HepG2 (cell line): ENCODE measurements around the gene KDM8. TPM values are rescaled to one million over a fixed set of nuclear protein-coding genes. Genes with fewer than 3 reads are reported as not detected.

Source experiments
- CREM ChIP-seq, 2 experiments: sonication (generic) in 1 of 2; formaldehyde crosslinking in 1 of 2; IDR thresholded peaks; 2 replicates each; pipeline versions ENCODE4 v1.4.0 to v1.6.1; 2016 to 2020; ENCODE audit warnings: antibody characterized with exemption in 1 of 2, mild to moderate bottlenecking in 1 of 2, missing genetic modification reagents in 1 of 2
- ELF4 ChIP-seq: sonication (generic); formaldehyde crosslinking; IDR thresholded peaks from 2 replicates; pipeline ENCODE4 v1.5.0; 2020; ENCODE audit warnings: missing genetic modification reagents, mild to moderate bottlenecking, moderate library complexity, borderline replicate concordance
- HMG20A ChIP-seq: IDR thresholded peaks from 2 replicates; pipeline ENCODE4 v1.6.1; 2016; ENCODE audit warnings: borderline replicate concordance
- IKZF4 ChIP-seq: sonication (generic); formaldehyde crosslinking; IDR thresholded peaks from 2 replicates; pipeline ENCODE4 v1.5.1; 2020; ENCODE audit warnings: borderline replicate concordance, mild to moderate bottlenecking, low read depth, missing genetic modification reagents; ENCODE audit errors: not compliant biosample characterization
- MXI1 ChIP-seq: IDR thresholded peaks from 3 replicates; pipeline ENCODE4 v1.6.1; 2012; ENCODE audit warnings: low read depth, low read length, inconsistent platforms, borderline replicate concordance
- MZF1 ChIP-seq: sonication (generic); formaldehyde crosslinking; IDR thresholded peaks from 2 replicates; pipeline ENCODE4 v1.8.1; 2023; ENCODE audit warnings: mild to moderate bottlenecking, missing genetic modification reagents, borderline replicate concordance
- PAF1 ChIP-seq: IDR thresholded peaks from 2 replicates; pipeline ENCODE4 v1.6.1; 2016; ENCODE audit warnings: missing genetic modification reagents, missing compliant biosample characterization
- POGZ ChIP-seq: sonication (generic); formaldehyde crosslinking; IDR thresholded peaks from 2 replicates; pipeline ENCODE4 v1.4.0; 2020; ENCODE audit warnings: mild to moderate bottlenecking, missing genetic modification reagents
- POLR2AphosphoS5 ChIP-seq: IDR thresholded peaks from 2 replicates; pipeline ENCODE4 v1.6.1; 2012; ENCODE audit warnings: low read depth, low read length
- REXO4 ChIP-seq: sonication (generic); formaldehyde crosslinking; IDR thresholded peaks from 2 replicates; pipeline ENCODE4 v1.8.0; 2022; ENCODE audit warnings: missing genetic modification reagents, mild to moderate bottlenecking, borderline replicate concordance
- RORA ChIP-seq: sonication (generic); formaldehyde crosslinking; IDR thresholded peaks from 2 replicates; pipeline ENCODE4 v1.5.0; 2020; ENCODE audit warnings: mild to moderate bottlenecking, missing genetic modification reagents, moderate library complexity
- SMYD3 ChIP-seq: sonication (generic); formaldehyde crosslinking; IDR thresholded peaks from 2 replicates; pipeline ENCODE4 v1.8.1; 2023; ENCODE audit warnings: mild to moderate bottlenecking, missing genetic modification reagents
- SP2 ChIP-seq: sonication (generic); formaldehyde crosslinking; IDR thresholded peaks from 2 replicates; pipeline ENCODE4 v1.5.1; 2020; ENCODE audit warnings: mild to moderate bottlenecking, missing genetic modification reagents
- TBX3 ChIP-seq: fragments of 450-650 bp; IDR thresholded peaks from 2 replicates; pipeline ENCODE4 v1.6.1; 2017; ENCODE audit warnings: antibody characterized with exemption, mild to moderate bottlenecking, inconsistent platforms, borderline replicate concordance
- ZNF101 ChIP-seq: sonication (generic); formaldehyde crosslinking; IDR thresholded peaks from 2 replicates; pipeline ENCODE4 v1.4.0; 2020; ENCODE audit warnings: mild to moderate bottlenecking, low read depth, missing genetic modification reagents, borderline replicate concordance
- ZNF430 ChIP-seq: sonication (generic); formaldehyde crosslinking; IDR thresholded peaks from 2 replicates; pipeline ENCODE4 v1.9.0; 2021; ENCODE audit warnings: mild to moderate bottlenecking, missing genetic modification reagents
- ZNF709 ChIP-seq: sonication (generic); formaldehyde crosslinking; IDR thresholded peaks from 2 replicates; pipeline ENCODE4 v1.5.0; 2020; ENCODE audit warnings: mild to moderate bottlenecking, missing genetic modification reagents
- ZNF746 ChIP-seq: sonication (generic); formaldehyde crosslinking; IDR thresholded peaks from 2 replicates; pipeline ENCODE4 v1.8.0; 2022; ENCODE audit warnings: mild to moderate bottlenecking, missing genetic modification reagents
- ZNF776 ChIP-seq: sonication (generic); formaldehyde crosslinking; IDR thresholded peaks from 2 replicates; pipeline ENCODE4 v1.4.0; 2020; ENCODE audit warnings: mild to moderate bottlenecking, missing genetic modification reagents
- polyA plus RNA-seq, 8 experiments: library from polyadenylated mRNA; depleted of rRNA in 3 of 8; stranded (reverse) in 7 of 8; unstranded in 1 of 8; fragments of >200 nt; fragmentation: Illumina TruSeq in 4 of 8; extraction: Trizol in 4 of 8; gene quantifications; 2 replicates each; pipeline versions ENCODE4 v1.2.1 to v1.2.3, GENCODE V29; 2011 to 2016; ENCODE audit warnings: low read depth in 4 of 8, missing spikeins in 1 of 8, mixed read lengths in 1 of 8; ENCODE audit not compliant: insufficient read depth in 1 of 8
- total RNA-seq, 5 experiments: library from RNA; depleted of rRNA; stranded (reverse); fragments of >200 nt; fragmentation: Illumina TruSeq; extraction: Trizol; gene quantifications; 2 replicates each; pipeline ENCODE4 v1.2.3, GENCODE V29; 2016; ENCODE audit warnings: low read depth in 1 of 5
- TF ChIP-seq, protein P1 (sequence below): sonication (generic); formaldehyde crosslinking; IDR thresholded peaks from 2 replicates; pipeline ENCODE4 v1.5.0; 2020; ENCODE audit warnings: missing genetic modification reagents
- TF ChIP-seq, protein P2 (sequence below): IDR thresholded peaks from 2 replicates; pipeline ENCODE4 v1.6.1; 2016; ENCODE audit warnings: mild to moderate bottlenecking, missing biosample characterization, missing genetic modification reagents
- TF ChIP-seq, protein P3 (sequence below): sonication (generic); formaldehyde crosslinking; conservative IDR thresholded peaks from 2 replicates; pipeline ENCODE4 v1.4.0; 2020; ENCODE audit warnings: missing genetic modification reagents
- TF ChIP-seq, protein P4 (sequence below): sonication (generic); formaldehyde crosslinking; IDR thresholded peaks from 2 replicates; pipeline ENCODE4 v1.5.0; 2020; ENCODE audit warnings: missing genetic modification reagents

The KDM8 gene
- total and polyA plus RNA-seq, 2 of the 13 experiments (the other 11 are each of a cell fraction or from before 2014, with no cell fraction given), result 3.3 to 8.6 TPM

DNA sequence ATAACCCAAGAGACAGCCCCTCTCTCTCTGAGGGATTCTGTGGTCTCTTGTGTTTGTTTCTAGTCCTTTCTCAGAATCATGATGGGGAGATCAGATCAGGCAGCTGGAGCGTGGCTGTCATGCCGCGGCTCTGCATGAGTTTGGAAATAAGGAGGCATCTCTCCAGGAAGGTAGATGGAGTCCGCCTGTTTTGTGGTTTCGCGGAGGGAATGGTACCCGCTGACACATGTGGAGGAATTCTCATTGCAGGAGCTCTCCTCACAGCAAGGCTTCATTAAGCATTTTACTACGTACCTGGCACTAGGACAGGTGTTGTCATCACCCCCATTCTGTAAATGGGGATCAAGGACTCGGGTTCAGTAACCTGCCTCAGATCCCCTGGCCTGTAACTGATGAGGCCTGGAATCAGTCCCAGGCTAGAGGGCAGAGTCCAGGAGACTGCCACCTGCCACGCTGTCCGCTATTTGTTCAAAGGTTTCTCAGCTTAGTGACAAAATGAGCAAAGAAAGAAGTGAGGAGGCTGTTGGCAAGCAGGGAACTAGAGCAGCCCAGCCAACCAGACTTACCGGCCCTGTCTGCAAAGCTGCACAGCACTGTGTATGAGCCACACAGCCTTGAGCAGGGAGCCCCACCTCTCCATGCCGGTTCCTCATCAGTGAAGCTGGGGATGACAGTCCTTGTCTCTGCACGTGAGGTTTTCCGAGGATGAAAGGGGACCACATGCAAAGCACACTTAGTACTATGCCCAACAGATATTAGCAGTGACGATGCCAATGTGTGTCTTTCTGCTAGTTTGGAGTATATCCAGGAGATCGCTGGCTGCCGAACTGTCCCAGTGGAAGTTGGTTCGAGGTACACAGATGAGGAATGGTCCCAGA is 11.0 kb downstream of the KDM8 start (continued):
- TF ChIP-seq, protein P1, sequence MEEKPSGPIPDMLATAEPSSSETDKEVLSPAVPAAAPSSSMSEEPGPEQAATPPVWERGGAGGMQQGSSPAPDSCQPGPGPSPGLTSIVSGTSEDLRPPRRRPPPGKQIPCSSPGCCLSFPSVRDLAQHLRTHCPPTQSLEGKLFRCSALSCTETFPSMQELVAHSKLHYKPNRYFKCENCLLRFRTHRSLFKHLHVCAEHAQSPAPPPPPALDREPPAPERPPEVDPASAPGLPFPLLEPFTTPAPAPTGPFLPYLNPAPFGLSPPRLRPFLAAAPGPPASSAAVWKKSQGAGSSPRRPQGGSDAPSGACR (CRISPR knock-in tag), result peak; percentile 8; the same call in 1 of the 2 replicates
- TF ChIP-seq, protein P2, sequence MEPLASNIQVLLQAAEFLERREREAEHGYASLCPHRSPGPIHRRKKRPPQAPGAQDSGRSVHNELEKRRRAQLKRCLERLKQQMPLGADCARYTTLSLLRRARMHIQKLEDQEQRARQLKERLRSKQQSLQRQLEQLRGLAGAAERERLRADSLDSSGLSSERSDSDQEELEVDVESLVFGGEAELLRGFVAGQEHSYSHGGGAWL (CRISPR knock-in tag), result 0 out of 2 replicates have a peak, but pooled peaks have one; percentile 2
- TF ChIP-seq CREM (IDR thresholded peaks at IDR 0.05) (peak; percentile 35; the same call in 1 of the 2 replicates), CREM (CRISPR knock-in tag; IDR thresholded peaks at IDR 0.05) (no peak), SMYD3 (CRISPR knock-in tag) (no peak), IKZF4 (CRISPR knock-in tag) (no peak), RORA (CRISPR knock-in tag) (no peak), POGZ (CRISPR knock-in tag) (peak; percentile 35), ELF4 (CRISPR knock-in tag) (no peak), ZNF430 (no peak), ZNF776 (CRISPR knock-in tag) (no peak), ZNF746 (CRISPR knock-in tag) (no peak), HMG20A (CRISPR knock-in tag) (peak; percentile 63; the same call in 1 of the 2 replicates), SP2 (CRISPR knock-in tag) (no peak), MZF1 (CRISPR knock-in tag) (no peak), ZNF709 (CRISPR knock-in tag) (no peak), ZNF101 (CRISPR knock-in tag) (no peak), PAF1 (CRISPR knock-in tag) (no peak), TBX3 (no peak), MXI1 (peak; percentile 31; the same call in 1 of the 3 replicates), REXO4 (CRISPR knock-in tag) (no peak), POLR2AphosphoS5 (no peak)
- TF ChIP-seq, protein P3, sequence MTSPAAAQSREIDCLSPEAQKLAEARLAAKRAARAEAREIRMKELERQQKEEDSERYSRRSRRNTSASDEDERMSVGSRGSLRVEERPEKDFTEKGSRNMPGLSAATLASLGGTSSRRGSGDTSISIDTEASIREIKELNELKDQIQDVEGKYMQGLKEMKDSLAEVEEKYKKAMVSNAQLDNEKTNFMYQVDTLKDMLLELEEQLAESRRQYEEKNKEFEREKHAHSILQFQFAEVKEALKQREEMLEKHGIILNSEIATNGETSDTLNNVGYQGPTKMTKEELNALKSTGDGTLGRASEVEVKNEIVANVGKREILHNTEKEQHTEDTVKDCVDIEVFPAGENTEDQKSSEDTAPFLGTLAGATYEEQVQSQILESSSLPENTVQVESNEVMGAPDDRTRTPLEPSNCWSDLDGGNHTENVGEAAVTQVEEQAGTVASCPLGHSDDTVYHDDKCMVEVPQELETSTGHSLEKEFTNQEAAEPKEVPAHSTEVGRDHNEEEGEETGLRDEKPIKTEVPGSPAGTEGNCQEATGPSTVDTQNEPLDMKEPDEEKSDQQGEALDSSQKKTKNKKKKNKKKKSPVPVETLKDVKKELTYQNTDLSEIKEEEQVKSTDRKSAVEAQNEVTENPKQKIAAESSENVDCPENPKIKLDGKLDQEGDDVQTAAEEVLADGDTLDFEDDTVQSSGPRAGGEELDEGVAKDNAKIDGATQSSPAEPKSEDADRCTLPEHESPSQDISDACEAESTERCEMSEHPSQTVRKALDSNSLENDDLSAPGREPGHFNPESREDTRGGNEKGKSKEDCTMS (CRISPR knock-in tag), result no peak
- TF ChIP-seq, protein P4, sequence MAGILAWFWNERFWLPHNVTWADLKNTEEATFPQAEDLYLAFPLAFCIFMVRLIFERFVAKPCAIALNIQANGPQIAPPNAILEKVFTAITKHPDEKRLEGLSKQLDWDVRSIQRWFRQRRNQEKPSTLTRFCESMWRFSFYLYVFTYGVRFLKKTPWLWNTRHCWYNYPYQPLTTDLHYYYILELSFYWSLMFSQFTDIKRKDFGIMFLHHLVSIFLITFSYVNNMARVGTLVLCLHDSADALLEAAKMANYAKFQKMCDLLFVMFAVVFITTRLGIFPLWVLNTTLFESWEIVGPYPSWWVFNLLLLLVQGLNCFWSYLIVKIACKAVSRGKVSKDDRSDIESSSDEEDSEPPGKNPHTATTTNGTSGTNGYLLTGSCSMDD (CRISPR knock-in tag), result no peak
